A673 (cell line): Measurements from ENCODE around the gene CORO6. TPM values are rescaled to one million over a fixed set of nuclear protein-coding genes. Genes with fewer than 3 reads are reported as not detected.

Experiments used
- BruUV-seq: library from RNA; stranded (reverse); fragments of 400-500 nt; replicated peaks from 2 replicates; lab custom pipeline; 2021; lab: Mats Ljungman, UMichigan
- CTCF ChIA-PET: fragments of 300-600 bp; sonication (Branson Sonifier 250); formaldehyde crosslinking; loops from one replicate; lab custom pipeline; 2022; ENCODE audit warnings: antibody characterized with exemption; lab: Charles Lee
- POLR2A ChIA-PET: fragments of 300-600 bp; sonication (Branson Sonifier 250); formaldehyde crosslinking; loops from one replicate; lab custom pipeline; 2022; ENCODE audit warnings: antibody characterized with exemption; ENCODE audit not compliant: low non-redundant PET; lab: Charles Lee
- DNase-seq: peaks from one replicate; pipeline ENCODE4 v3.0.0-alpha.2; 2015; ENCODE audit warnings: low spot score
- H3K27ac ChIP-seq: fragments of 200-600 bp; sonication (generic); 2 replicates; pipeline ENCODE4 v1.5.1; 2016; ENCODE audit warnings: mixed run types, low read depth, mild to moderate bottlenecking, mixed read lengths, antibody characterized with exemption, low read length; ENCODE audit not compliant: poor library complexity, severe bottlenecking
- H3K27me3 ChIP-seq: fragments of 200-600 bp; sonication (generic); replicated peaks from 2 replicates; pipeline ENCODE4 v1.6.1; 2017; ENCODE audit warnings: mixed run types, low read depth, mild to moderate bottlenecking, mixed read lengths, antibody characterized with exemption, low read length; ENCODE audit not compliant: insufficient read depth, poor library complexity
- H3K36me3 ChIP-seq: fragments of 200-600 bp; sonication (generic); 2 replicates; pipeline ENCODE4 v1.6.1; 2016; ENCODE audit warnings: mixed run types, mild to moderate bottlenecking, mixed read lengths, antibody characterized with exemption, low read length; ENCODE audit not compliant: insufficient read depth, poor library complexity, severe bottlenecking
- H3K4me1 ChIP-seq: fragments of 200-600 bp; sonication (generic); 2 replicates; pipeline ENCODE4 v1.6.1; 2017; ENCODE audit warnings: mixed run types, mild to moderate bottlenecking, mixed read lengths, antibody characterized with exemption, low read length; ENCODE audit not compliant: insufficient read depth, poor library complexity, severe bottlenecking
- H3K4me3 ChIP-seq: fragments of 200-600 bp; sonication (generic); 2 replicates; pipeline ENCODE4 v1.5.1; 2016; ENCODE audit warnings: low read depth, mixed run types, mild to moderate bottlenecking, mixed read lengths, low read length; ENCODE audit not compliant: poor library complexity, severe bottlenecking
- H3K9me3 ChIP-seq: fragments of 200-600 bp; sonication (generic); 2 replicates; pipeline ENCODE4 v1.6.1; 2016; ENCODE audit warnings: mixed run types, low read depth, mild to moderate bottlenecking, mixed read lengths, antibody characterized with exemption, low read length; ENCODE audit not compliant: poor library complexity, severe bottlenecking
- CTCF ChIP-seq: fragments of 300-800, 200-600 bp; sonication (generic); conservative IDR thresholded peaks from 2 replicates; pipeline ENCODE4 v1.5.1; 2017; ENCODE audit warnings: low read depth, mild to moderate bottlenecking, antibody characterized with exemption, low read length, moderate library complexity, mixed read lengths
- EZH2 ChIP-seq: fragments of 200-600 bp; sonication (generic); IDR thresholded peaks from 2 replicates; pipeline ENCODE4 v1.6.1; 2017; ENCODE audit warnings: borderline replicate concordance, low read depth, mild to moderate bottlenecking, mixed read lengths, antibody characterized with exemption, low read length; ENCODE audit not compliant: poor library complexity, severe bottlenecking
- intact Hi-C: fragments of 100-400 bp; cut with micrococcal nuclease; formaldehyde crosslinking; loops from one replicate; pipeline ENCODE4 v1.10.0; 2022; ENCODE audit not compliant: unreplicated experiment
- total RNA-seq: library from RNA; stranded (reverse); gene quantifications from 2 replicates; pipeline ENCODE4 v1.2.3, GENCODE V29; 2021

CORO6 gene
- total RNA-seq, 1 experiment from 2014 or later = 19.7 TPM

DNA sequence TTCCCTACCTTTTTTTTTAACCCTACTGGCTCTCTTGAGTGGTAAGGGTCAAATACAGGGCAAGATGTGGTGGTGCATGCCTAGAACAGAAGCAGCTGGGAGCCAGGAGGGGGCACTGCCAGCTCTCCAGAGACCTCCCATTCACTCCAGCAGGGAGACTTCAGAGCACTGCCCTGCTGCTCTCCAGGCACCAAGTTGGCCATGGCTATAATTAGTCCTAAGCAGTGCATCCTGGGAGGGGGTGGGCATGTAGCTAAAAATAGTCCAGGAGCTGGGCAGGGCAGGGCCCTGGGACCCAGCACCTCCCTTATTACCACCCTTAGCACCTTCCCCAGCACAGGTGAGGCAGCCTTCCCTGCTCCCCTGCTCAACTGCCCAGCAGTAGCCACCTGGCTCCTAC, 3.5 kb downstream of the CORO6 start:
- intact Hi-C loops = loop anchor here (5.0 kb wide), 3 partner anchors 313 to 473 kb away; partner anchors contain the start of gene SSH2
- no peak for TF ChIP-seq EZH2
- TF ChIP-seq CTCF = peak; percentile 67
- Histone ChIP-seq H3K27me3 (no peaks in the 10 kb centered on the region), H3K27ac (no peak overlapping the region), H3K4me1 (peaks cover 56% of the 10 kb centered on the region), H3K36me3 (no peaks in the 10 kb centered on the region), H3K4me3 (no peak overlapping the region), H3K9me3 (no peaks in the 10 kb centered on the region)
- BruUV-seq = no TSS peak
- POLR2A ChIA-PET = no interaction called here
- CTCF ChIA-PET = interaction anchor here (0.6 to 1.5 kb wide), 4 partner anchors 20 to 474 kb away, joined by 3 to 10 read pairs (median 5); no protein-coding TSS in a partner anchor
- peak; percentile 71 for DNase-seq

- DNase-seq = no peak
- intact Hi-C loops = loop anchor here (5.0 kb wide), 3 partner anchors 314 to 474 kb away; partner anchors contain the start of gene SSH2
- ChIA-PET CTCF (interaction anchor here (1.0 to 2.3 kb wide), 5 partner anchors 27 to 474 kb away, joined by 9 to 20 read pairs (median 10); partner anchors contain the start of gene SSH2), POLR2A (no interaction called here)
- peaks cover 7% of the 10 kb centered on the region for H3K36me3 ChIP-seq
- H3K27me3 ChIP-seq = no peaks in the 10 kb centered on the region
- H3K9me3 ChIP-seq = no peaks in the 10 kb centered on the region
- H3K4me1 ChIP-seq = peaks cover 56% of the 10 kb centered on the region
- H3K27ac ChIP-seq = no peak overlapping the region
- no TSS peak for BruUV-seq
- H3K4me3 ChIP-seq = no peak overlapping the region
- no peak for TF ChIP-seq EZH2
- 0 out of 2 replicates have a peak, but pooled peaks have one; percentile 4 for TF ChIP-seq CTCF
These were observed 4.2 kb downstream of the CORO6 start for GRCh38 chr17:29618272-29619065.

DNA sequence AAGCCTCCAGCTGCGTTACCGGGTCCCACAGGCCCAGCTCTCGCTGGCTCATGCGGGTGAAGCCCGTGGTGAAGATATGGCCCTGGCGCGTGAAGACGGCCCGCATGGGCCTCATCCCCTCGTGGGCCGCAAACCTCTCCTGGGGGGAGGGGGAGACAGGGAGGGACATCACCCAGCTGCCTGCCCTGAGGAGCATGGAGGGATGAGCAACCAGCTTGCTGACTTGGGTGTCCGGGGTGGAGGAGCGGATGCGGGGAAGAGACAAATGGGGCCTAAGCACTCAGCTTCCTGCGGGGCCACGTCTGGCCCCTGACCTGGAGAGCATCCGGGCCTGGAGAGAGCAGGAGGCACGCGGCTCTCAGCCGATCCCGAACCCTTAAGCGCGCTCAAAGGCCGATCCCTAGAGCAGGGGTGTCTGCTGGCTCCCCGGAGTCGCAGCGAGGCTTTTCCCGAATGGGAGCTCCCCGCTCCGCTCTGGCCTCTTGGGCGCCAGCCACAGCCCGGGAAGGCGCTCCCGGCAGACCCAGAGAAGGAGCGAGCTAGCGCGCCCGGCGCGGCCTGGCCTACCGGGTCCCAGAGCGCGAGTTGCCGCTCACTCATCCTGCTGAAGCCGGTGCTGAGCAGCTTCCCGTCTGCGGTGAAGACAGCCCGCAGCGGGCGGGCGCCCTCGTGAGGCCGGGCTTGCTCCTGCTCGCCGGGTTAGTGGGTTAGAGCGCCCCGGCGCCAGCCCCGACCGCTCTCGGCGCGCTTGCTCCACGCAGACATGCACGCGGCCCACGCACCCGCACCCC, 5.0 kb downstream of the CORO6 start:
- Histone ChIP-seq H3K27ac (no peak overlapping the region), H3K4me3 (no peak overlapping the region), H3K4me1 (peaks cover 50% of the 10 kb centered on the region), H3K27me3 (no peaks in the 10 kb centered on the region), H3K9me3 (no peaks in the 10 kb centered on the region), H3K36me3 (peaks cover 10% of the 10 kb centered on the region)
- ChIA-PET POLR2A (interaction anchor here (0.6 to 1.0 kb wide), 2 partner anchors 25 to 162 kb away, joined by 3 to 24 read pairs; partner anchors contain the start of gene ANKRD13B), CTCF (interaction anchor here (0.6 to 2.3 kb wide), 12 partner anchors 22 to 535 kb away, joined by 3 to 20 read pairs (median 4); partner anchors contain the start of gene SSH2)
- no TSS peak for BruUV-seq
- intact Hi-C loops = loop anchor here (5.0 kb wide), 3 partner anchors 315 to 475 kb away; partner anchors contain the start of gene SSH2
- no peak for DNase-seq
- TF ChIP-seq EZH2 (no peak), CTCF (peak; percentile 43)
